ENCODE measurements around the gene KRT6A. TPM values are rescaled to one million over a fixed set of nuclear protein-coding genes. Genes with fewer than 3 reads are reported as not detected.

Gene KRT6A
- total RNA-seq, 4 donors from 2014 or later, result 0.98 TPM; not detected in 3

DNA sequence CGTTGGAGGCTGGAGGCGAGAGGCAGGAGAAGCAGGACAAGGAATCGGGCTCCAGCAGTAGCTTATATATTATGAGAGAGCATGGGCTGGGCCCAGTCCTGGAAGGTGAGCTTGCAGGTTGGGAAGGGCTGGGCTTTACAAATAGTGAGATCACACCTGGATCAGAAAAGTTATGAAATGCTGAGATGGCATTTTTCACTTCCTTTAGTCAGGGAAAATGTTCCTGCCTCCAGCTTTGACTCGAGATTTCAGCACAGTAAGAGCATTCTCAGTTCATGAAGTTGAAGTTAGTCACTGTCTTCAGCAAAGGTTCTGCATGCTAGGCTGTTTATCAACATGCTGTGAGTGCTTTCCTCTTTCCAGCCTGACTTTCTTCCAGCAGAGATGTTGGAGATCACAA, 19.3 kb downstream of the KRT6A start, which contains the start of gene KRT6C:
Gene KRT6C (minus strand): TSS at position 38 of the 400 bp plus-strand sequence. CDS start 68 bp downstream, outside the sequence.
- TF ChIP-seq, protein P1, sequence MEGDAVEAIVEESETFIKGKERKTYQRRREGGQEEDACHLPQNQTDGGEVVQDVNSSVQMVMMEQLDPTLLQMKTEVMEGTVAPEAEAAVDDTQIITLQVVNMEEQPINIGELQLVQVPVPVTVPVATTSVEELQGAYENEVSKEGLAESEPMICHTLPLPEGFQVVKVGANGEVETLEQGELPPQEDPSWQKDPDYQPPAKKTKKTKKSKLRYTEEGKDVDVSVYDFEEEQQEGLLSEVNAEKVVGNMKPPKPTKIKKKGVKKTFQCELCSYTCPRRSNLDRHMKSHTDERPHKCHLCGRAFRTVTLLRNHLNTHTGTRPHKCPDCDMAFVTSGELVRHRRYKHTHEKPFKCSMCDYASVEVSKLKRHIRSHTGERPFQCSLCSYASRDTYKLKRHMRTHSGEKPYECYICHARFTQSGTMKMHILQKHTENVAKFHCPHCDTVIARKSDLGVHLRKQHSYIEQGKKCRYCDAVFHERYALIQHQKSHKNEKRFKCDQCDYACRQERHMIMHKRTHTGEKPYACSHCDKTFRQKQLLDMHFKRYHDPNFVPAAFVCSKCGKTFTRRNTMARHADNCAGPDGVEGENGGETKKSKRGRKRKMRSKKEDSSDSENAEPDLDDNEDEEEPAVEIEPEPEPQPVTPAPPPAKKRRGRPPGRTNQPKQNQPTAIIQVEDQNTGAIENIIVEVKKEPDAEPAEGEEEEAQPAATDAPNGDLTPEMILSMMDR (IDR thresholded peaks at IDR 0.05; ENCODE audit: low read depth), result no peak

DNA sequence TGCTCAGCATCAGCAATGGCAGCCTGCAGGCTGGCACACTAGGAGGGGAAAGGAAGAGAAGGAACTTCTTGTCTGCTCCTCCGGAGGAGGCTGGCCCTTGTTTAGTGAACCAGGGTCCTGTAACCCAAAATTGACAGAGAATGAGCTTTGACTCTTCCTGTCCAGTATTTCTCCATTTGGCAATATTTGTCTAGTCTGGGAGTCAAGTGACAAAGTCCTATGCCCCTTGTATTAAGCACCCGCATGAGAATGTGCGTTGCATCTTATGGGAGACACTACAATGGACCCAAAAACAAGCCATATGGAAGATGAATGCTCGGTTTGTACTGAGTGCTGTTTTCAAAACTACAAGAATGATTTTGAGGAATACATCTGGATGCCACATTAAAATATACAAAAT, 23.2 kb downstream of the KRT6A start:
- TF ChIP-seq, protein P1 (IDR thresholded peaks at IDR 0.05; ENCODE audit: low read depth), result no peak

DNA sequence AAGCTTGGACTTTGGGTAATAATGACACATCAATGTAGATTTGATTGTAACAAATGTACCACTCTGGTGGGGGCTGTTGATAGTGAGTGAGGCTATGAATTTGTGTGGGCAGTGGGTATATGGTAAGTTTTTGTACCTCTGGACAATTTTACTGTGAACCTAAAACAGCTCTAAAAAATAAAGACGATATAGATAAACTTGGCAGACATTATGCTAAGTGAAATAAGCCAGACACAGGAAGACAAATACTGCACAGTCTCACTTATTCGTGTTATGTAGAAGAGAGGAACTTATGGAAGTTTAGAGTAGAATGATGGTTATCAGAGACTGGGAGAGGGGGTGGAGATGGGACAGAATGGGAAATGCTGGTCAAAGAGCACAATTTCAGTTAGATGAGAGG, 28.2 kb downstream of the KRT6A start:
- TF ChIP-seq, protein P1 (IDR thresholded peaks at IDR 0.05; ENCODE audit: low read depth), result no peak

DNA sequence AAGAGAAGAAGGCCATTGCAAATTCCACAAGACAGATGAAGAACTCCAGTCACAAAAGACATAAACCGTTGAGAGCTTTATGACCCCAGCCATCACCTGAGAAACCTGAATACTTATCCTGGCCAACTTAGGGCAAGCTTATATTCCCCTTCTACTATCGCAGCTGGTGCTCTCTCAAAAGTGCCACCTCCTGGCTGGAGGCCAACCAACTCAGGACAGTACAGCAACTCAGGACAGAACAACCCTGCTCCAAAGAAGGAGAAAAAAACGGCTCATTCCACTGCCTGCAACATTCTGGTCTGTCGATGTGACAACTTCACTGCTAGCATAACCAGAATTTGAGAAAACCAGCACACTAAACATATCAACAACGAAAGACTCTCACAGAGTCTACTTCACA, 31.4 kb downstream of the KRT6A start:
- TF ChIP-seq, protein P1 (IDR thresholded peaks at IDR 0.05; ENCODE audit: low read depth), result no peak

DNA sequence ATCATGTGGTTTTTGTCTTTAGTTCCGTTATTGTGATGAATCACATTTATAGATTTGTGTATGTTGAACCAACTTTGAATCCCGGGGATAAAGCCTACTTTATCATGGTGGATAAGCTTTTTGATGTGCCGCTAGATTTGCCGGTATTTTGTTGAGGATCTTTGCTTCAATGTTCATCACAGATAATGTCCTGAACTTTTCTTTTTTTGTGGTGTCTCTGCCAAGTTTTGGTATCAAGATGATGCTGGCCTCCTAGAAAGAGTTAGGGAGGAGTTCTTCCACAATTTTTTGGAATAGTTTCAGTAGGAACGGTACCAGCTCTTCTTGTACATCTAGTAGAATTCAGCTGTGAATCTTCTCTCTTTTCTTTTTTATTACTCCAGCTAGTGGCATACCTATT, 34.2 kb downstream of the KRT6A start:
- TF ChIP-seq, protein P1 (IDR thresholded peaks at IDR 0.05; ENCODE audit: low read depth), result no peak

DNA sequence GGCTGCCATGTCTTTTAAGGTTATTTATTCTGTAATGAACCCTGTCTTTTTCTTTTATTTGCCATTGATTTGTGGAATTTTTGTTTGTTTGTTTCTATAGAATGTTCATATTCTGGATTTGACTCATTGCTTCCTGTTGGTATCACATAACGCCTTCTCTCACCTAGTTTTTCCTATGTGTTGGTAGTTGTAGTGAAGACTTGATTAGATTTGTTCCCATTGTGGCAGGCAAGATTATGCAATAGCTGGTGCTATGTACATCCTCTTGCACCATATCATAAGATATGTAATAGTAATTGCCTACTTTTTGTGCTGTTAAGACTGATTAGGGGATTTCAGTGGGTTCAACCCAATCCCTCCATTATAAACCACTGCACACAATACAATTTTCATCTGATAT, 37.2 kb downstream of the KRT6A start:
- TF ChIP-seq, protein P1 (IDR thresholded peaks at IDR 0.05; ENCODE audit: low read depth), result no peak

DNA sequence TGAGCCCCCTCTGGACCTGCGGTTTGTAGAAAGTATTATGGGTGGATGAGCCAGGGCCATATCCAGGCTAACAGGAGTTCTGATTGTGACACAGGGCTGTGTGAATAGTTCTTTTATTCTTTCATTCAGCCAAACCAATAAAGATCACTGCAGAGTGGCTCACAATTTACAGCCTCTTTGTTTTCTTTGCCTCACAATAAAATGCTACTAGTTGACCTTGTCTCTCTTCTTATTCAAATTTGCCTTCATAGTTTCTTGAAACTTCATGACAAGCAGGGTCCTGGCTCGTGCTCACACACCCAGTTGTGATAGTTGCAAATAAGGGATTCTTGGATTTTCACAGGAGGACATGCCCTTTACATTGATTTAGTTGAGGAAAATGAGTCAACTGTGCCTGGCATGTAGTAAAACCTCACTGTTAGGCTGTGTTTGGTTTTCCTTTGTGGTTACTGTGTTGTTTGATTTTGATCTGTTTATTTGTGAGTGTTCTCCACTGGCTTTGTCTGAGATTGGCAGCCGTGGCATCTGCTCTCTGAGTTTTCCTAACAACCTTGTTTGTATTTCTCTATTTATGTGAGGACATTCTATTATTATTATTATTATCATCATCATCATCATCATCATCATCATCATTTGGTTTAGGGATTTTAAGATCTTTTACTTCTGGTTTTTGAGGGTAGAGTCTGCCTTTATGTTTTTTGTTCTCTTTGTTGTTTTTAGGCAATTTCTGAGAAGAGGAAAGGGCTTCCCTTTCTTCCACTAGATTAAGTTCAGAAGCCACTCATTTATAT, 38.5 kb downstream of the KRT6A start:
- TF ChIP-seq, protein P1 (IDR thresholded peaks at IDR 0.05; ENCODE audit: low read depth), result no peak
